Renal pelvis (tissue), 4 donors: Measurements from ENCODE around the gene RIOK3. TPM values are rescaled to one million over a fixed set of nuclear protein-coding genes. Genes with fewer than 3 reads are reported as not detected.
A peak's percentile ranks its signal among the peaks of the same experiment; 100 is the strongest.

Source experiments
- DNase-seq: peaks from one replicate; pipeline ENCODE4 v3.0.0-alpha.2; 2013
- polyA plus RNA-seq, 3 donors: library from polyadenylated mRNA; unstranded; fragments of 120-200 nt; gene quantifications; one replicate each; pipeline ENCODE4 v1.2.1, GENCODE V29; 2013; ENCODE audit not compliant: insufficient read length in 3 of 3

RIOK3 gene
- polyA plus RNA-seq, 3 donors, result 57.0 to 86.0 (median 75.5) TPM

GRCh38 chr18:23440131-23440530 is 13.0 kb upstream of the RIOK3 start:
- no peak for DNase-seq

GRCh38 chr18:23442958-23443357 is 10.1 kb upstream of the RIOK3 start:
- DNase-seq, result no peak

- no peak for DNase-seq
Observed at GRCh38 chr18:23448291-23448690, 4.8 kb upstream of the RIOK3 start.

GRCh38 chr18:23450022-23450421 is 3.1 kb upstream of the RIOK3 start:
- DNase-seq, result no peak

- DNase-seq, result no peak
Observed at GRCh38 chr18:23451011-23451410, 2.1 kb upstream of the RIOK3 start.

GRCh38 chr18:23451491-23451890 is 1.6 kb upstream of the RIOK3 start:
- no peak for DNase-seq

GRCh38 chr18:23452347-23452727 is 750 bp upstream of the RIOK3 start:
- DNase-seq, result no peak

- DNase-seq, result peak; percentile 17
Observed at GRCh38 chr18:23453680-23454058, 582 bp downstream of the RIOK3 start.

- no peak for DNase-seq
Observed at GRCh38 chr18:23456835-23457234, 3.7 kb downstream of the RIOK3 start.

GRCh38 chr18:23458830-23459529 is 5.9 kb downstream of the RIOK3 start:
- DNase-seq, result no peak

- no peak for DNase-seq
Observed at GRCh38 chr18:23459530-23459921, 6.4 kb downstream of the RIOK3 start.

- no peak for DNase-seq
Observed at GRCh38 chr18:23460285-23461273, 7.5 kb downstream of the RIOK3 start.

GRCh38 chr18:23462876-23463275 is 9.8 kb downstream of the RIOK3 start:
- no peak for DNase-seq

- DNase-seq, result no peak
Observed at GRCh38 chr18:23468753-23469459, 15.8 kb downstream of the RIOK3 start.

GRCh38 chr18:23470620-23471387 is 17.7 kb downstream of the RIOK3 start:
- DNase-seq, result no peak

- no peak for DNase-seq
Observed at GRCh38 chr18:23471486-23471885, 18.4 kb downstream of the RIOK3 start.

- DNase-seq, result no peak
Observed at GRCh38 chr18:23479829-23480505, 26.9 kb downstream of the RIOK3 start.

- DNase-seq, result no peak
Observed at GRCh38 chr18:23484561-23485182, 31.6 kb downstream of the RIOK3 start.

- no peak for DNase-seq
Observed at GRCh38 chr18:23485386-23485785, 32.3 kb downstream of the RIOK3 start.

- DNase-seq, result no peak
Observed at GRCh38 chr18:23487738-23488570, 34.9 kb downstream of the RIOK3 start.
